HG02885 (cell line): ENCODE measurements around the gene RNU5B-1.
"Not testable (repeated sequence)": the region's sequence is repeated elsewhere in the genome, so short reads cannot be mapped to it uniquely, and the experiment has no call there.

Experiments used
- ATAC-seq: cut with Tn5 transposase; IDR thresholded peaks from one replicate; pipeline ENCODE4 v1.9.1; 2021; ENCODE audit warnings: mild to moderate bottlenecking; ENCODE audit not compliant: unreplicated experiment, poor library complexity

The RNU5B-1 gene

GRCh38 chr15:65338823-65339222 is 34.3 kb downstream of the RNU5B-1 start:
- ATAC-seq: no peak

- ATAC-seq: no peak
Measured at GRCh38 chr15:65339416-65339815, 34.9 kb downstream of the RNU5B-1 start.

- ATAC-seq: no peak
Measured at GRCh38 chr15:65339920-65340319, 35.4 kb downstream of the RNU5B-1 start.

GRCh38 chr15:65342493-65342892 is 38.0 kb downstream of the RNU5B-1 start:
- ATAC-seq: no peak

- no peak for ATAC-seq
Measured at GRCh38 chr15:65343374-65343981, 39.0 kb downstream of the RNU5B-1 start.

GRCh38 chr15:65344214-65344913 is 39.9 kb downstream of the RNU5B-1 start:
- no peak for ATAC-seq

- ATAC-seq: no peak
Measured at GRCh38 chr15:65344914-65345275, 40.4 kb downstream of the RNU5B-1 start.

GRCh38 chr15:65346856-65347598 is 42.5 kb downstream of the RNU5B-1 start:
- ATAC-seq: no peak

GRCh38 chr15:65347756-65348155 is 43.3 kb downstream of the RNU5B-1 start:
- not testable (repeated sequence) for ATAC-seq

- no peak for ATAC-seq
Measured at GRCh38 chr15:65349338-65349737, 44.9 kb downstream of the RNU5B-1 start.

GRCh38 chr15:65351972-65352371 is 47.5 kb downstream of the RNU5B-1 start:
- ATAC-seq: not testable (repeated sequence)
